Measurements from ENCODE around the gene GNLY. TPM values are rescaled to one million over a fixed set of nuclear protein-coding genes. Genes with fewer than 3 reads are reported as not detected.

The GNLY gene
- total and polyA plus RNA-seq, 9 of the 15 experiments (the other 6 are each of a cell fraction or from before 2014, with no cell fraction given), result not detected

GRCh38 chr2:85745619-85746018 lies 51.5 kb downstream of the GNLY start:
- Histone ChIP-seq H4K20me1 (replicated peaks; ENCODE audit: control insufficient read depth, insufficient read depth, low read length) (peaks cover 4% of the 10 kb centered on the region), H3K27me3 (ENCODE audit: control insufficient read depth in 2 of 2, insufficient read depth in 2 of 2, low read length in 2 of 2) (peaks cover 55 to 84% of the 10 kb centered on the region in 2 experiments), H3K9me1 (ENCODE audit: control insufficient read depth, insufficient read depth, low read length) (no peaks in the 10 kb centered on the region), H3K4me3 (no peak overlapping the region), H3K27ac (ENCODE audit: extremely low read depth, low read depth, low read length) (no peak overlapping the region), H3K79me2 (ENCODE audit: control insufficient read depth, insufficient read depth, low read length) (no peaks in the 10 kb centered on the region), H2AFZ (ENCODE audit: low read depth, low read length) (no peak overlapping the region), H3K4me1 (replicated peaks in 1 of 2; ENCODE audit: control insufficient read depth in 2 of 2, insufficient read depth in 2 of 2, low read length in 2 of 2) (peaks cover 0 to 2% of the 10 kb centered on the region in 2 experiments; a peak in 1 of 5 replicates), H3K4me2 (ENCODE audit: insufficient read depth, low read length) (no peak overlapping the region), H3K9me3 (replicated peaks; ENCODE audit: control insufficient read depth, insufficient read depth, low read depth, low read length) (no peaks in the 10 kb centered on the region), H3K9ac (ENCODE audit: insufficient read depth in 1 of 2, low read depth in 2 of 2, low read length in 2 of 2) (no peak overlapping the region), H3K36me3 (ENCODE audit: control insufficient read depth, insufficient read depth, low read length) (no peaks in the 10 kb centered on the region)
- TF ChIP-seq ZNF282 (CRISPR knock-in tag; IDR thresholded peaks at IDR 0.05), result no peak
- no peak for TF ChIP-seq ZNF431 (CRISPR knock-in tag; IDR thresholded peaks at IDR 0.05)
- no peak for TF ChIP-seq PHF21A (IDR thresholded peaks at IDR 0.05; ENCODE audit: borderline replicate concordance, low read depth)
- TF ChIP-seq ZNF696 (CRISPR knock-in tag; conservative IDR thresholded peaks at IDR 0.05), result no peak
- TF ChIP-seq ZBTB33 (CRISPR knock-in tag; IDR thresholded peaks at IDR 0.05), result no peak
- no peak for TF ChIP-seq ARID3A (IDR thresholded peaks at IDR 0.05; ENCODE audit: borderline replicate concordance, low read depth, low read length)
- TF ChIP-seq MCM2 (IDR thresholded peaks at IDR 0.05; ENCODE audit: low read depth), result no peak
- TF ChIP-seq ELK1 (CRISPR knock-in tag; IDR thresholded peaks at IDR 0.05), result no peak
- in situ Hi-C loops (cut with MboI), result no loop called here
- ChIA-PET CTCF (ENCODE audit: low intra/inter-chr PET ratio) (interaction anchor here (0.7 kb wide), 1 partner anchor 265 kb away, joined by 3 read pairs; no protein-coding TSS in a partner anchor), POLR2A (interaction anchor here (0.6 kb wide), 1 partner anchor 51 kb away, joined by 3 read pairs; no protein-coding TSS in a partner anchor)
- BruUV-seq (replicated peaks), result no TSS peak
- FAIRE-seq (no peak), DNase-seq (ENCODE audit: extremely low read depth in 1 of 4, low spot score in 3 of 4) (no peak), ATAC-seq (no peak)
- 0% methylated on average over 5 of the region's 8 CpGs for WGBS (ENCODE audit: insufficient coverage, low coverage, missing lambda C conversion rate)
- intact Hi-C loops (cut with micrococcal nuclease), result no loop called here
